ENCODE measurements around the gene ANKRD12.

Gene ANKRD12

GRCh38 chr18:9321017-9321452 lies 184.5 kb downstream of the ANKRD12 start:
- FAIRE-seq (no peak), DNase-seq (ENCODE audit: insufficient read length, low spot score) (no peak)
- TF ChIP-seq POLR2A (IDR thresholded peaks at IDR 0.05; ENCODE audit: low read depth, low read length) = no peak

GRCh38 chr18:9321736-9322135 lies 185.2 kb downstream of the ANKRD12 start:
- TF ChIP-seq POLR2A (IDR thresholded peaks at IDR 0.05; ENCODE audit: low read depth, low read length) = no peak
- DNase-seq (ENCODE audit: insufficient read length, low spot score) = no peak
- FAIRE-seq = no peak

GRCh38 chr18:9322744-9323143 lies 186.2 kb downstream of the ANKRD12 start:
- TF ChIP-seq POLR2A (IDR thresholded peaks at IDR 0.05; ENCODE audit: low read depth, low read length) = no peak
- DNase-seq (ENCODE audit: insufficient read length, low spot score) = no peak
- no peak for FAIRE-seq

GRCh38 chr18:9323750-9324445 lies 187.3 kb downstream of the ANKRD12 start:
- no peak for TF ChIP-seq POLR2A (IDR thresholded peaks at IDR 0.05; ENCODE audit: low read depth, low read length)
- DNase-seq (ENCODE audit: insufficient read length, low spot score) (no peak), FAIRE-seq (no peak)

DNA sequence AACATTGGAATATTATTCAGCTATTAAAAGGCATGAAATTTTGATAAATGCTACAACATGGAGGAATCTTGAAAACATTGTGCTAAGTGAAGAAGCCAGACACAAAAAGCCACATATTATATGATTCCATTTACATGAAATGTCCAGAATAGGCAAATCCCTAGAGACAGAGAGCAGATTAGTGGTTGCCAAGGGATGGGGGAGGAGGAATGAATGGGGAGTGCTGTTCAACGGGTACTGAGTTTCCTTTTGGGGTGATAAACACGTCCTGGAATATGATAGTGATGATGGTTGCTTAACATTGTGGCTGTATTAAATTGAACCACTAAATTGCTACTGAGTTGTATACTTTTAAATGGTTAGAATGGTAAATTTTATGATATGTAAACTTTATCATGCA lies 189.1 kb downstream of the ANKRD12 start:
- no peak for TF ChIP-seq POLR2A (IDR thresholded peaks at IDR 0.05; ENCODE audit: low read depth, low read length)
- no peak for FAIRE-seq
- no peak for DNase-seq (ENCODE audit: insufficient read length, low spot score)

DNA sequence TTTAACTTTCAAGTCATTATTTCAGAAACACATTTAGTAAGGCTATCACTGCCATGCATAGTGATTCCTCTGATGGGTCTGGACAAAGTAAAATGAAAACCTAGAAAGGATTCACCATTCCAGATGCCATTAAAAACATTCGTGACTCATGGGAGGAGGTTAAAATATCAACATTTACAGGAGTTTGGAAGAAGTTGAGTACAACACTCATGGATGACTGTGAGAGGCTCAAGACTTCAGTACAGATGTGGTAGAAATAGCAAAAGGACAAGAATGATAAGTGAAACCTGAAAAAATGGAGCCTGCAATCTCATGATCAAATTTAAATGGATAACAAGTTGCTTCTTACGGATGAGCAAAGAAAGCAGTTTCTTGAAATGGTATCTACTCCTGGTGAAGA lies 192.2 kb downstream of the ANKRD12 start:
- TF ChIP-seq POLR2A (IDR thresholded peaks at IDR 0.05; ENCODE audit: low read depth, low read length) = no peak
- FAIRE-seq (no peak), DNase-seq (ENCODE audit: insufficient read length, low spot score) (no peak)

DNA sequence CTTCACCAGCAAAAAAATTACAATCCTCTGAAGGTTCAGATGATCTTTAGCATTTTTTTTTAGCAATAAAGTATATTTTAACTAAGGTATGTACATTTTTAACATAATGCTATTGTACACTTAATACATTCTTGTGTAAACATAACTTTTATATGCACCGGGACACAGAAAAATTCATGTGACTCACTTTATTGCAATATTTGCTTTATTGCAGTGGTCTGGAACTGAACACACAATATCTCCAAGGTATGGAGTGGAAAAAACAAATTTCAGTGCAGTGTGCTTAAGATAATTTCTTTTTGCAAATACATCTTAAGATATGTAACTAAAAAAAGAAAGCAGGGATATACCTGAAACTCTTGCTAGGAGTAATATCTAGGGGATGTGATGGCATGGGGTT lies 192.9 kb downstream of the ANKRD12 start:
- no peak for DNase-seq (ENCODE audit: insufficient read length, low spot score)
- FAIRE-seq = no peak
- TF ChIP-seq POLR2A (IDR thresholded peaks at IDR 0.05; ENCODE audit: low read depth, low read length) = no peak

GRCh38 chr18:9330419-9330818 lies 193.8 kb downstream of the ANKRD12 start:
- no peak for DNase-seq (ENCODE audit: insufficient read length, low spot score)
- no peak for TF ChIP-seq POLR2A (IDR thresholded peaks at IDR 0.05; ENCODE audit: low read depth, low read length)

DNA sequence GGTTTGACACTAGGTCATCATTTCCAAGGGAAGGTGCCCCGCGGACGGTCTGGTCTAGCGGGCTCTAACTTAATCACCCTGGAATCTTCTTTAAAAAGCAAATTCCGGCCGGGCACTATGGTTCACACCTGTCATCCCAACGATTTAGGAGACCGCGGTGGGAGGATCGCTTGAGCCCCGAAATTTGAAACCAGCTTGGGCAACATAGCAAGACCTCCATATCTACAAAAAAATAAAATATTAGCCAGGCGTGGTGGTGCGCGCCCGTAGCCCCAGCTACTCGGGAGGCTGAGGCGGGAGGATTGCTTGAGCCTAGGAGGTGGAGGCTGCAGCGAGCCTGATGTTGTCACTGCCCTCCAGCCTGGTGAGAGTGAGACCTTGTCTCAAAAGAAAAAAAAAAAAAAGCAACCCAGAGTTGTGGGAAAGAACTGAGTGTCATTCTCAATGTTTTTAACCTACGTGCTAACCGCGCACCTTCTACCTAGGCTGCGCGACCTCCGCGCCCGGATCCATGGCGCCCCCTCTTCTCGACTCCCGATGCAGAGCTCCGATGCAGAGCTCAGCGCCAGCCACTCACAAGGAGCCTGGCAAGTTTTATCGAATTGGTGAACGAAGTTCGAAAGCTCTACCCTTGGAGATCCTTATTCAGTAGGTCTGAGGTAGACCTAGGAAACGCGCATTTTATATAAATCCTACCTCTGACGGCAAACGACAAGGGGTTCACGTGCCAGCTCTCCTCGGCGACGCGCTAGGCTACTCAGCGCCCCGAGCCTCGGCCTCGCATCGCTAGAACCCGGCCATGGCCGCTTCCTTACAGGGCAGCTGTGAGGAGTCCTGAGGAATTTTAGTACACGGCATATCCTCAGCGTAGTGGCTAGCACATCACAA lies 197.1 kb downstream of the ANKRD12 start:
- TF ChIP-seq POLR2A (IDR thresholded peaks at IDR 0.05; ENCODE audit: low read depth, low read length) = no peak
- FAIRE-seq = peak; percentile 36

More at GRCh38 chr18:9330419-9330818, 193.8 kb downstream of the ANKRD12 start:
- no peak for FAIRE-seq

DNA sequence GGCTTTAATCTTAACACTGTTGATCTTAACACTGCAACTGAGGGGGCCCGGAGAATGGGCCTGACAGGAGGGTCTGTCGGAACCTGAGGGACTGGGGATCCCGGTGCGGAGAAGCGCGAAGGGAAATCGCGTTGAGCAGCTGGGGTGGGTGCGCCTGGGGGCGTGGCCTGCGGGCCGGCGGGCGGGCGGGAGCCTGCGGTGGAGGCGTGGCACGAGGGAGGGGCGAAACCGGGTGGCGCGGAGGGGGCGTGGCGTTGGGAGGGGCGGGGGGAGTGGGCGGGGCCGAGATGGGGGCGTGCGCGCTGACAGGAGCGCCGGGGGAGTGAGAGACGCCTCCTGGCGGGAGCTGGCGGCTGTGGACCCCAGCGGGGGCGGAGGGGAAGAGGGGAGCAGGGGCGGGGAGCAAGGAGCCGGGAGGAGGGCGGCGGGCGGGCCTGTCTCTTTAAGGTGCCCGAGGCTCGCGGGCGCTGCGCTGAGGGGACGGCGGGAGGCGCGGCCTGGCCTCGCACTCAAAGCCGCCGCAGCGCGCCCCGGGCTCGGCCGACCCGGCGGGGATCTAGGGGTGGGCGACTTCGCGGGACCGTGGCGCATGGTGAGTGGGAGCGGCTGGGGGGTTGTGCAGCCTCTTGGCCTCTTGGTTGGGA lies 197.9 kb downstream of the ANKRD12 start, which contains the start of gene TWSG1:
TWSG1 (plus strand) TSS at position 445 of the 644 bp plus-strand sequence. CDS start 2,457 bp downstream, outside the sequence.
- no peak for FAIRE-seq

More for the DNA sequence above, 197.1 kb downstream of the ANKRD12 start:
- DNase-seq (ENCODE audit: insufficient read length, low spot score) = no peak

GRCh38 chr18:9334973-9335696 lies 198.6 kb downstream of the ANKRD12 start:
- FAIRE-seq = peak; percentile 70
- TF ChIP-seq POLR2A (IDR thresholded peaks at IDR 0.05; ENCODE audit: low read depth, low read length) = no peak
- DNase-seq (ENCODE audit: insufficient read length, low spot score) = peak; percentile 38

More for the DNA sequence above, 197.9 kb downstream of the ANKRD12 start, which contains the start of gene TWSG1:
- DNase-seq (ENCODE audit: insufficient read length, low spot score) = peak; percentile 95
- peak; percentile 89 for TF ChIP-seq POLR2A (IDR thresholded peaks at IDR 0.05; ENCODE audit: low read depth, low read length)

All from H54 (cell line).